Daoy (cell line): ENCODE data around the gene CENPB. TPM values are rescaled to one million over a fixed set of nuclear protein-coding genes. Genes with fewer than 3 reads are reported as not detected.
"Not testable (repeated sequence)": the region's sequence is repeated elsewhere in the genome, so short reads cannot be mapped to it uniquely, and the experiment has no call there.

ENCODE experiments used
- DNase-seq: peaks from one replicate; pipeline ENCODE4 v3.0.0-alpha.2; 2015; ENCODE audit warnings: low read depth
- total RNA-seq: library from RNA; depleted of rRNA; stranded (reverse); fragments of >200 nt; shearing (Covaris generic); gene quantifications from 2 replicates; pipeline ENCODE4 v1.2.3, GENCODE V29; 2014

The CENPB gene
- total RNA-seq, 1 experiment from 2014 or later: 91.3 TPM

DNA sequence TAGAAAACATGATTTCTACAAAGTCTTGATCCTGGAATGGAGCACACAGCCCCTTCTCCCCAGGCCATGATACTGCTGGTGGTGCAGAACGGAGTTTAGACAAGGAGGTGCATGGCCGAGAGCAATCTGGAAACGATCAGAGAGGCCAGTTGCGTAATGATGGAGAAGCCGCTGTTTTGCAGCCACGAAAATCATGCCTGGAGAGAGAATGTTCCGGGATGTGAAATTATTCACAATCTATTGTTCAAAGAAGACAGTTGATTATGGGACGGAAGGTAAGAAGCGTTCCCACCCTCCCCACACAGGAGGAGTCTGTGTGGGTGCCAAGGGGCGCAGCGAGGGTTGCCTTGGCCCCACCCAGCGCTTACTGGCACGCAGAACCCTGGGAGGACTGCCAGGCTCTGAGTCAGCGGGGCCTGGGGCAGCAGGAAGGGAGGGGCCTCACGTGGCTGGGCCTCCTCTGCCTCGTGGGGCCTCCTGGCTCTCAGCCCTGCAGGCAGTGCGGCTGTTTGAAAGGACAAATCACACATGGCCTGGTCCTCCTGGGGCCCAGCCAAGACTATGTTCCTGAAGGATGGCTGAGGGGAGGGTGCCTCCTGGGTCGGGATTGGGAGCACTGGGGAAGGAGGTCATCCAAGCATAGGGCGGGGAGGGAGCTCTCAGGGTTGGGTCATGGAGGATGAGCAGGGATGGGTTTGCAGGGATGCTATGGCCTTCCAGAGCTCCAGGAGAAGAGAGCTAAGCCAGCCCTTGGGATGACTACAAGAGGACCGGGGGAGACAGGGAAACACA is 25.1 kb upstream of the CENPB start:
- peak; percentile 99 for DNase-seq

GRCh38 chr20:3808544-3808943 is 22.0 kb upstream of the CENPB start:
- no peak for DNase-seq

GRCh38 chr20:3804781-3805180 is 18.2 kb upstream of the CENPB start:
- DNase-seq: no peak

GRCh38 chr20:3804254-3804751 is 17.8 kb upstream of the CENPB start:
- DNase-seq: no peak

- DNase-seq: no peak
Observed at GRCh38 chr20:3803854-3804253, 17.3 kb upstream of the CENPB start.

GRCh38 chr20:3803289-3803688 is 16.7 kb upstream of the CENPB start:
- no peak for DNase-seq

DNA sequence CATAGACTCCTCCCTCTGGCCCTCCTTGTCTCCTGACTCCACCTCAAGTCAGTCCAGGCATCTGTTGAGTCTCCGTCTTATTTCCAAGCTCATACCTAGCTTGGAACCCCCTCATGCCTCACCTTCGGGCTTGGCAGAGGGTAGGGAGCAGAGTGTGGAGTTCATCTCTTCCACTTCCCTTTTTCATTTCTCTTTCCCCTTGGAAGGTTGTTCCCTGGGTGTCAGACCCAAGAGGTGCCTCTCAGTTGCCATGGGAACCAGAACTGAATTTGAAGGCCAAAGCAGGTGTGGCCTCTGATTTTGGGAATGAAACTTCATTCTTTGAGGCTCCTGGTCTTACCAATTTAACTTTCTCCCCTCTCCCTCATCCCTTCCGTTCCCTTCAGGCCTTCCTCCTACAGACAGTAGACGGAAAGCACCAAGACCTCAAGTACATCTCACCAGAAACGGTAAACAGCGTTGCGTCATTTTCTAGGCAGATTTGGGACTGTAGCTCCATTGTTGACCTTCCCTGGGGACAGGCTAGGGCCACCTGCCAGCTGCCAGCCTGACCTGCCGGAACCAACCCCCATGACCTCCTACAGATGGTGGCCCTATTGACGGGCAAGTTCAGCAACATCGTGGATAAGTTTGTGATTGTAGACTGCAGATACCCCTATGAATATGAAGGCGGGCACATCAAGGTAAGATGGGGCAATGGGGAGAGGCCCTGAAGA is 16.1 kb upstream of the CENPB start:
- DNase-seq: no peak

GRCh38 chr20:3801846-3802245 is 15.3 kb upstream of the CENPB start:
- DNase-seq: no peak

DNA sequence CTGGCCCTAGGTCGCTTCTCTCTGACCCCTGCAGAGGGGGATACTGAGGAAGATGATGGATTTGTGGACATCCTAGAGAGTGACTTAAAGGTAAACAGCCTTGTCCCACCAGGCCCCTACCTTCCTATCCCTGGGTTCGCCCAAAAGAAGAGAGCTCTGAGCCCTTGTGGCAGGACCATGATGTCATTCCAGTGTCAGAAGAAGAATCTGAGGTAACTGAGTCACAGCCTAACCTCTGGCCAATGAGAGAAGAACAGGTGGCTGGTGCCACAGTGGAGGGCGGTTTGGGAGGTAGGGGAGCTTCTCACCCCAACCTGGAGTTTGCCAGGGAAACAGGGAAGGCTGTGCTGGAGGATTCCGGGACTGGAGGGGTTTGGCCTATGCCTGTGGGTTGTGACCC is 14.8 kb upstream of the CENPB start:
- DNase-seq: no peak

DNA sequence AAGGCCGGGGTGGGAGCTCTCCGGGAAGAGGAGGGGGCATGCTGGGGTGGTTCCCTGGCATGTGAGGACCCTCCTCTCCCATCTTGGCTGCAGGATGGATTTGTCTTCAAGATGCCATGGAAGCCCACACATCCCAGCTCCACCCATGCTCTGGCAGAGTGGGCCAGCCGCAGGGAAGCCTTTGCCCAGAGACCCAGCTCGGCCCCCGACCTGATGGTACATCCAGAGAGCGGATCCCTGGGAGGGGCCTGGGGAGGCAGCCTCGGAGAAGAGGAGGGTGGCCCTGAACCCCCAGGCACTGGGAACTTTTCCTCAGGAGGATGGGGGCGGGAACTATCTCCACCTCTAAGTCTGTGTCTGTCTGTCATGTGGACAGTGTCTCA is 14.3 kb upstream of the CENPB start:
- no peak for DNase-seq

DNA sequence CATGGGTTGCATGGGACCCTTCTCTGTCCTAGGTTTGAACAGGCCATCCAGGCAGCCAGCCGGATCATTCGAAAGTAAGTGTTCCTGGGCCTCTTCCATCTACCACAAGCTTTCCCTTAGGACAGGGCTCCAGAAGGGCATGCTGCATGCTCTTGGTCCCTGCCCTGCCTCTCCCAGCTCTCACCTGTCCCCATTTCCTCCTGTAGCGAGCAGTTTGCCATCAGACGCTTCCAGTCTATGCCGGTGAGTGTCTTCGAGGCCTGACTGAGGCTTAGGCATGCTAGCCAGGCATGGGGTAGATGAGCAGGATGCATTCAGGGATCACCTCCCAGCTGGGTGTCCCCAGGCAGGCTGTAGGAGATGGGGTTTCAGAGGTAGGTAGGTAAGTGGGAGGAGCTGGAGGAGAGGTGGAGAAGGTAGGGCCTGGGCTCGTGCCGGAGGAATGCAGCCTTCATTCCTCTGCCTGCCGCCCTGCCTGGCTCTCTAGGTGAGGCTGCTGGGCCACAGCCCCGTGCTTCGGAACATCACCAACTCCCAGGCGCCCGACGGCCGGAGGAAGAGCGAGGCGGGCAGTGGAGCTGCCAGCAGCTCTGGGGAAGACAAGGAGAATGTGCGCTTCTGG is 13.8 kb upstream of the CENPB start:
- DNase-seq: no peak

DNA sequence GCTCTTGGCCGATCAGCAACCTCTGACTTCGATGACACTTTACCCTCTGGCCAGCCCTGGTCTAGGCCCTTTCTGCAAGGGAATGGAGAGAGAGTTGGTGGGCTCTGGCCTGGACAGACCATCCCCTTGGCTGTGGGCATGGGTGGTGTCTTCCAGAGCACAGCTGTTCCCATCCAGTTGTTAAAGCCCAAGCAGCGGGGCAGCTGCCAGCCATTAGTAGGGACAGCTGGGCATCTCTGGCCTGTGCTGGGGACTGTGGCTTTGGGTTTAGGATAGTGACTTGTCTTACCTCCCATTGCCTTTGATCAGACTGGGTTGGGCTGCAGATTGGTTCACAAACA is 12.3 kb upstream of the CENPB start:
- no peak for DNase-seq

DNA sequence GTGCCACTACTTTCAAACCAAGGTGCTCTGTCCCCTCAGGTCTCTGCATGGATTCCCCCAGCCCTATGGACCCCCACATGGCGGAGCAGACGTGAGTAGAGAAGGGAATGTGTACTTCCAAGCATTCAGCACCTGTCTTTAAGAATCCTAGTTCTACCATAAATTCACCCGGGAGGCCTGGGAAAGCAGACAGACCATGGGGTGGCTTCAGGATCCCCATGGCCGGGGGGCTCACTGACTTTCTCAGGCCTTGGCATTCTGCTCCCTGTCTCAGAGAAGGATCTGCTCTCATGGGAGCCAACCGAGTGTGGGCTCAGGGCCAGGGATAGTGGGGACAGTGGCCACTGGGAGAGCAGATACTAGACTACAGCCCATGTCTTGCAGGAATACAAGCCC is 11.8 kb upstream of the CENPB start:
- no peak for DNase-seq

DNA sequence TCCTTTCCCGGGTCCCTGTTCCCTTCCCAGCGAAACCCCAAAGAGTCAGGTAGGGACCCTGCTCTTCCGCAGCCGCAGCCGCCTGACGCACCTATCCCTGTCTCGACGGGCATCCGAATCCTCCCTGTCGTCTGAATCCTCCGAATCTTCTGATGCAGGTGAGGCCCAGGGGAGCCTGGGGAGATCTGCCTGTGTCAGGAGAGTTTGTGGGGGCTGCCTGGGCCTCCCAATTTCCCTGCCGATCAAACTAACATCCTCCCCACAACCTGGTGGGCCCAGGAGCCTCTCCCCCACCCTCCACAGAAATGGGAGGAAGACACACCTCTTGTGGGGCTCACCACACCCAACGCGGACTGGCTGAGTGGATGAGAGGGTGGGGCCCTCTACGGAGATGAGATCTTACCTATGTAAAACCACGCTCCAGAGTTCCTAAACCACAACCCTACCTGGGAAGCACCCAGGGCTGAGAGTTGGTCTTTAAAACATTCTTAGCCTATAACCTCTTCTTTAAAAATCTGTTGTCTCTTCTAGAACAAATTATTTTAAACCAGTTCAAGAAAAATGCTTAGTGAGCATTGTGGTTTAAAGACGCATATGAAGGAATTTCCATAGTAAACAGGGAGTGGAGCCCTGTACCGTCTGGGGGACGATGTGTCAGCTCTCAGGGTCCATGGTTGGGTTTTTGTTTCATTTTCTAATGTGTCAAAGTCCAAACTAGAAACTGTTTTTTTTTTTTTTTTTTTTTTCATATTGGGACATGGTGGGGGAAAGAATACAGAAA is 11.2 kb upstream of the CENPB start:
- no peak for DNase-seq

- DNase-seq: no peak
Observed at GRCh38 chr20:3797226-3797545, 10.6 kb upstream of the CENPB start.

DNA sequence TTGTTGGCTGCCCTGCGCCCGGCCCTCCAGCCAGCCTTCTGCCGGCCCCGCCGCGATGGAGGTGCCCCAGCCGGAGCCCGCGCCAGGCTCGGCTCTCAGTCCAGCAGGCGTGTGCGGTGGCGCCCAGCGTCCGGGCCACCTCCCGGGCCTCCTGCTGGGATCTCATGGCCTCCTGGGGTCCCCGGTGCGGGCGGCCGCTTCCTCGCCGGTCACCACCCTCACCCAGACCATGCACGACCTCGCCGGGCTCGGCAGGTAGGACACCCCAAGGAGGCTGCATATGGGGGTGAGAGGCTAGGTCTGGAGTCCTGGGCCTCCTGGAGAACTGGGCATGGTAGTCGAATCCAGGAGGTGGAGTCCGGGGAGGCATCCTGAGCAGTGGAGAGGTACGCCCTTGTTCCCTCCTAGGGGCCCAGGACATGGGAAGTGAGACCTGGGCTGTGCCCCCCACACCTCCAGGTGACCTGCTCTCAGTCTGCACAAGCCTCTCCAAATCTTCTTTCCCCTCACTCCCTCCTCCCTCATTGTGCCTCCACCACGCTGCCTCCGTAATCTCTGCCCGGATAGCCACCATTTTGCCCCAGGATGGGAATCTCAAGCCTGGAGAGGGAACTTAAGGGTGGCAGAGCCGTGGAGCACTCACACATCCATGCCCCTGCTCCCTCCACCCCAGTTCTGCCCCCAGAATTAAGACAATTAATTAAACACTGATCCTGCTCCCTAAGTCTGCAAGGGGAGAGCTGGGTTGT is 10.1 kb upstream of the CENPB start:
- no peak for DNase-seq

- peak; percentile 93 for DNase-seq
Observed at GRCh38 chr20:3795511-3796468, 9.2 kb upstream of the CENPB start, which contains the start of gene CDC25B. TSS of gene CDC25B (plus strand) at chr20:3796310. CDS start at chr20:3796532, 222 bp downstream.

DNA sequence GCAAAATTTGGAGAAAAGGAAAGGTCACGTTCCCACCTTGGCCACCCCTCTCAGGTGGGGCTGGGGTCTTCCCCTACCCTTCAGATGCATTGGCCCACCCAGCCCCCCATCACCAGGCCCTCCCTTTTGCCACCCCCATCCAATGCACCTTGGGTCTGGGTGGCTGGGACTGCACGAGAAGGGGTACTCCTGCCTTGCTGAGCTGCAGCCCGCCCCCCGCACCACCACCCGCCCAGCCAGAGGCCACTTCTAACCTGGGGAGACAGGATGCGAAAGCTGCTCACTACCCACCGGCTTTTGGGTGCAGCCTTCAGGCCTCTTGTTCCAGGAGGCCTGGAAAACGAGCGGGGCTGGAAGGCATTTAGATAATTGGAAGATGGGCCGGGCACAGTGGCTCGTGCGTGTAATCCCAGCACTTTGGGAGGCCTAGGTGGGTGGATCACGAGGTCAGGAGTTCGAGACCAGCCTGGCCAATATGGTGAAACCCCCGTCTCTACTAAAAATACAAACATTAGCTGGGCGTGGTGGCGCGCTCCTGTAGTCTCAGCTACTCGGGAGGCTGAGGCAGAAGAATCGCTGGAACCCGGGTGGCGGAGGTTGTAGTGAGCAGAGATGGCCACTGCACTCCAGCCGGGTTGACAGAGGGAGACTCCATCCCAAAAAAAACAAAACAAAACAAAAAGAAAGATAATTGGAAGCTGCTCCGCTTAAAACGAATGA is 8.3 kb upstream of the CENPB start:
- DNase-seq: no peak

- not testable (repeated sequence) for DNase-seq
Observed at GRCh38 chr20:3794168-3794567, 7.6 kb upstream of the CENPB start.

GRCh38 chr20:3789201-3789600 is 2.7 kb upstream of the CENPB start:
- DNase-seq: not testable (repeated sequence)
